T-helper 17 cell (primary cell): ENCODE results near the gene MOAP1. TPM values are rescaled to one million over a fixed set of nuclear protein-coding genes. Genes with fewer than 3 reads are reported as not detected.
A peak's percentile ranks its signal among the peaks of the same experiment; 100 is the strongest.
"Not testable (repeated sequence)": the region's sequence is repeated elsewhere in the genome, so short reads cannot be mapped to it uniquely, and the experiment has no call there.

Source experiments
- ATAC-seq: fragments of 150-1000 bp; cut with Tn5 transposase; 2 replicates; pipeline ENCODE4 v1.10.0; 2021; ENCODE audit warnings: mild to moderate bottlenecking, moderate library complexity
- DNase-seq, 3 donors: peaks; one replicate each; pipeline versions ENCODE4 v3.0.0 to v3.0.0-alpha.2; 2020 to 2021
- H3K9me3 ChIP-seq: one replicate; pipeline ENCODE4 v1.7.0; 2013; ENCODE audit warnings: low read length, mild to moderate bottlenecking; ENCODE audit not compliant: control insufficient read depth, poor library complexity, severe bottlenecking
- H3K27ac Mint-ChIP-seq: one replicate; pipeline ENCODE4 v1.8.0; 2022; ENCODE audit warnings: mild to moderate bottlenecking, moderate library complexity, mixed read lengths
- H3K27me3 Mint-ChIP-seq: one replicate; pipeline ENCODE4 v1.8.0; 2022; ENCODE audit warnings: mixed read lengths
- H3K36me3 Mint-ChIP-seq: one replicate; pipeline ENCODE4 v1.8.0; 2022; ENCODE audit warnings: low read depth, mixed read lengths
- H3K4me1 Mint-ChIP-seq: one replicate; pipeline ENCODE4 v1.8.0; 2022; ENCODE audit warnings: mild to moderate bottlenecking, mixed read lengths
- H3K4me3 Mint-ChIP-seq: one replicate; pipeline ENCODE4 v1.8.0; 2022; ENCODE audit warnings: mild to moderate bottlenecking, moderate library complexity, mixed read lengths
- total RNA-seq, 4 donors: library from RNA in 2 of 4; stranded (reverse) in 2 of 4; gene quantifications; one replicate each; pipeline ENCODE4 v1.2.3 and lab custom pipeline; 2022 to 2026

MOAP1 gene
- total RNA-seq, 2 donors from 2014 or later, result 70.5 to 91.5 TPM

DNA sequence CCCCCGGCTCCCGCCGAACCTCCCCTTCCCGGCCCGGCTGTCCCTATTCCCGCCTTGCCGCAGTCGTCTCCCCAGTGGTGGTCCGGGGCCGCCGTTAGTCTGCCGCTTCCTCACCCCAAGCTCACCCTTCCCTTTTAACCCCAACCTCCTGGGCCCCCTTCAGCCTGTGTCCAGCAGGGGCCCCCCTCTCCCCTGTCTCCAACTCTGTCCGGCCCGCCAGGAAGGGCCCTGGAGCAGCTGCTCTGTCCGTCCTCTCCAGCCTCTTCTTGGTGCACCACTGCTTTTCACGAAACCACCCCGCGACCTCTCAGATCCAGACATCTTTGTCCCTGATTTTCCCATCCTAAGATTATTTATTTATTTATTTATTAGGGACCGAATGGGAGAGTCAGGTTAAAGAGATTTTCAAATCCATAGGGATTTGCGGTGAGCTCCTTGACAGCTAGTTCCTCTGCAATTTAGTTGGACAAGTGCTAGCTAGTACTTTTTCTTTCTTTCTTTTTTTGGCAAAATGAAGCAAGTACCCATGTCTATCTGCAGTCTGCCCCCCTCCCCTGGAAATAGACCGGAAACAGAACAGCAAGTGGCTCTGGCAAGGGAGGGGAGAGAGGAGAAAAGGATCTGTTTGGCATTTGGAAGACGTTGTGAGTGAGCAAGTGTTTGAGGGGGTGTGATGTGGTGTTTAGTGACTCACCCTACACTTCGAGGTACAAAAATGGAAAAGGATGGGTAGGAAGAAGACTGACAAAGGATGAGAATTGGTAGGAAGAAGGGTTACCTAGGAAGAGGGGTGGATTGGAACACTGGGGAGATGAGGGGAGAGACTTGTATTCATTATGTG, 23.0 kb upstream of the MOAP1 start:
- Mint-ChIP-seq H3K27ac (peak overlapping the region; percentile 98), H3K4me3 (peak overlapping the region; percentile 97), H3K36me3 (peaks cover 3% of the 10 kb centered on the region), H3K4me1 (peaks cover 24% of the 10 kb centered on the region), H3K27me3 (no peaks in the 10 kb centered on the region)
- ATAC-seq (peak; percentile 5), DNase-seq (no peak)
- H3K9me3 ChIP-seq, result no peaks in the 10 kb centered on the region

DNA sequence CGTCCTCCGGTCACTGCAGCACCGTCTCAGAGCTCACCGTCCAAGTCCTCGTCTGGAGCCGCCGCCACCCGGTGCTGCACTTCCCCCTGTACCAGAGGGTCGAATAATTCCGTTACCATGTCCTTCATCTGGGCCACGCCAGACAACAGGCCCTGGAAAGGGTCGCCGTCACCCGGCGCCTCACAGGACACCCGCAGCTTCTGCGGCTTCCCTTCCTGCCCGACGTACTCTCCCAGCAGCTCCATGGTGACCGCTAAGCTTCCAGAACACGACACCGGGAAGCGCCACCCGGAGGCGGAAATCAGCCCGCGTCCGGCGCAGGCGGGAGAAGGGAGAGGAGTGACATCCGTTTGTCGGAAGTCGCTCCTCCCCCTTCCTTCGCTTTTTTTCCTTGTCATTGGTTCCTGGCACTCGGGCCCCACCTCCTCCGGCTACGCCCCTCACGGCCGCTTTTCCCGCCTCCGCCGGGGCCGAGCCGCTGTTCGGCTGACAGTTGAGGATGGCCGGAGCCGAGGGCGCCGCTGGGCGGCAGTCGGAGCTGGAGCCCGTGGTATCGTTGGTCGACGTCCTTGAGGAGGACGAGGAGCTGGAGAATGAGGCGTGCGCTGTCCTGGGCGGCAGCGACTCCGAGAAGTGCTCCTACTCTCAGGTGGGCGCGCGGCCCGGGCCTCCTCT, 22.2 kb upstream of the MOAP1 start, which contains the start of the genes GON7 and UBR7:
GON7 (minus strand) TSS at position 273 of the 675 bp plus-strand sequence; CDS start at position 245, 28 bp downstream.
UBR7 (plus strand) TSS at position 464 of the 675 bp plus-strand sequence; CDS start at position 500, 36 bp downstream.
- no peaks in the 10 kb centered on the region for H3K9me3 ChIP-seq
- peak; percentile 75 to 86 (median 81) for DNase-seq
- Mint-ChIP-seq H3K36me3 (peaks cover 3% of the 10 kb centered on the region), H3K4me1 (peaks cover 24% of the 10 kb centered on the region), H3K27ac (peak within 1 kb of the TSS; percentile 98), H3K27me3 (no peaks in the 10 kb centered on the region), H3K4me3 (peak within 1 kb of the TSS; percentile 97)
- peak; percentile 98 for ATAC-seq

DNA sequence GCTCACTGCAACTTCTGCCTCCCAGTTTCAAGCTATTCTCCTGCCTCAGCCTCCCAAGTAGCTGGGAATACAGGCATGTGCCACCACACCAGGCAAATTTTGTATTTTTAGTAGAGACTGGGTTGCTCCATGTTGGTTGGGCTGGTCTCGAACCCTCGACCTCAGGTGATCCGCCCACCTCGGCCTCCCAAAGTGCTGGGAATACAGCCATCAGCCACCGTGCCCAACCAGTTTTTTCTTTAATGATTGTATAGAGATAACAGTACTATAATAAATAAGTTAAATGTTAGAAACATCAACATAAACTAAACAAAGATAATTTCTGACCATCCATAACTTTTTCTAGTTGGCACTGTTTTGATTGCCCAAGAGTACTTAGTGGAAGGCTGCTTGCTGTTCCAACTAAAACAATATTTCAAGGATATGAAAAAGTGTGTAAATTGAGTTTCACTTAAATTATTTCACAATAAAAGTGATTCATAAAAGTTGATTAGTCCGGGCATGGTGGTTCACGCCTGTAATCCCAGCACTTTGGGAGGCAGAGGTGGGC, 16.5 kb upstream of the MOAP1 start:
- no peaks in the 10 kb centered on the region for H3K36me3 Mint-ChIP-seq
- no peak overlapping the region for H3K27ac Mint-ChIP-seq
- no peak overlapping the region for H3K4me3 Mint-ChIP-seq
- ATAC-seq (no peak), DNase-seq (no peak)
- H3K9me3 ChIP-seq, result no peaks in the 10 kb centered on the region
- peaks cover 12% of the 10 kb centered on the region for H3K4me1 Mint-ChIP-seq
- no peaks in the 10 kb centered on the region for H3K27me3 Mint-ChIP-seq

DNA sequence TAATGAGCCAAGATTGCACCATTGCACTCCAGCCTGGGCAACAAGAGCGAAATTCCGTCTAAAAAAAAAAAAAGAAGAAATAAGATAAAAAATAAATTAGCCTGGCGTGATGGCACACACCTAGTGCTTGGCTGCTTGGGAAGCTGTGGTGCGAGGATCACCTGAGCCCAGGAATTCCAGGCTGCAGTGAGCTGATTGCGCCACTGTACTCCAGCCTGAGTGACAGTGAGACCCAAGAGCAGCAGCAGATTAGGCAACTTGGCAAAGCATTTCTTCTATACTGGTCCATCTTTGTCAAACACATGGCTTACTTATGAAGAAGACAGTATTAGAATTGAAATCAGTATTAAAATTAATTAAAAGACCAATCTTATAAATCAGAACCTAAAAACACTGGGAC, 15.9 kb upstream of the MOAP1 start:
- H3K4me3 Mint-ChIP-seq, result no peak overlapping the region
- H3K36me3 Mint-ChIP-seq, result no peaks in the 10 kb centered on the region
- no peaks in the 10 kb centered on the region for H3K9me3 ChIP-seq
- ATAC-seq (no peak), DNase-seq (no peak)
- H3K27ac Mint-ChIP-seq, result no peak overlapping the region
- H3K27me3 Mint-ChIP-seq, result no peaks in the 10 kb centered on the region
- peaks cover 8% of the 10 kb centered on the region for H3K4me1 Mint-ChIP-seq

GRCh38 chr14:93199031-93199430, 14.3 kb upstream of the MOAP1 start:
- H3K36me3 Mint-ChIP-seq, result no peaks in the 10 kb centered on the region
- H3K9me3 ChIP-seq, result no peaks in the 10 kb centered on the region
- peaks cover 2% of the 10 kb centered on the region for H3K4me1 Mint-ChIP-seq
- DNase-seq, result no peak
- H3K27me3 Mint-ChIP-seq, result no peaks in the 10 kb centered on the region
- no peak for ATAC-seq
- H3K27ac Mint-ChIP-seq, result no peak overlapping the region
- H3K4me3 Mint-ChIP-seq, result no peak overlapping the region

DNA sequence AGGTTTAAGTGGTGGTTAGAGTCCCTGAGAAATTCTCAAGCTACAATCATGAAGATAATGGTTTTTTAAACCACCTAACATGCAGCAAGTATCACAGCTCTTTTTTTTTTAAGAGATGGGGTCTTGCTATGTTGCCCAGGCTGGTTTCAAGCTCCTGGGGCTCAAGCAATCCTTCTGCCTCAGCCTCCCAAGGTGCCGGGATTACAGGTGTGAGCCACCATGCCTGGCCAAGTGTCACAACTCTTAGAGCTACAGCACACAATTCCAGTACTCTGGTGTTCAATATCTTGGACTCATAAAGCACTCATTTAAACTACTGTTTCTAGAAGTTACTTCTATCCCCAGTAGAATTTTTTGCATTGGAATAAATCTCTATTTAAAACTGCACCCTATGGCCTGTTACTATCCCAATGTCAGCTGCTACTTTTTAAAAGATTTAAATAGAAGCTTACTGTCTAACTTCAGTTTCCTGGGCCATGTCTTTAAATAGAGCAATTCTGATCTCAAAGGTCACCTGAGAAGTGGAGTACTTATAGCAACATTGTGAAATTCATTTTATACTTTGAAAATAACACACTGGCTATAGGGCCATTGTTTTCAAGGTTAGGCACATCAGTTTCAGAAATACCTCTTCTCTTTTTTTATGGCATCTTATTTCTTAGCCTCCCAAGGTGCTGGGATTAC, 10.8 kb upstream of the MOAP1 start:
- DNase-seq, result no peak
- Mint-ChIP-seq H3K4me3 (no peak overlapping the region), H3K27me3 (no peaks in the 10 kb centered on the region), H3K36me3 (no peaks in the 10 kb centered on the region), H3K27ac (no peak overlapping the region), H3K4me1 (peaks cover 2% of the 10 kb centered on the region)
- H3K9me3 ChIP-seq, result no peaks in the 10 kb centered on the region
- no peak for ATAC-seq

GRCh38 chr14:93186956-93187355, 2.3 kb upstream of the MOAP1 start:
- ATAC-seq (no peak), DNase-seq (no peak)
- H3K4me3 Mint-ChIP-seq, result no peak overlapping the region
- H3K9me3 ChIP-seq, result no peaks in the 10 kb centered on the region
- H3K36me3 Mint-ChIP-seq, result peaks cover 2% of the 10 kb centered on the region
- H3K4me1 Mint-ChIP-seq, result peaks cover 27% of the 10 kb centered on the region
- H3K27ac Mint-ChIP-seq, result no peak overlapping the region
- no peaks in the 10 kb centered on the region for H3K27me3 Mint-ChIP-seq

- H3K4me3 Mint-ChIP-seq, result peak overlapping the region; percentile 94
- ATAC-seq (no peak), DNase-seq (no peak)
- H3K9me3 ChIP-seq, result no peaks in the 10 kb centered on the region
- no peaks in the 10 kb centered on the region for H3K27me3 Mint-ChIP-seq
- H3K27ac Mint-ChIP-seq, result peak overlapping the region; percentile 93
- peaks cover 4% of the 10 kb centered on the region for H3K36me3 Mint-ChIP-seq
- H3K4me1 Mint-ChIP-seq, result peaks cover 30% of the 10 kb centered on the region
These were observed 1.8 kb upstream of the MOAP1 start for GRCh38 chr14:93186466-93186865.

DNA sequence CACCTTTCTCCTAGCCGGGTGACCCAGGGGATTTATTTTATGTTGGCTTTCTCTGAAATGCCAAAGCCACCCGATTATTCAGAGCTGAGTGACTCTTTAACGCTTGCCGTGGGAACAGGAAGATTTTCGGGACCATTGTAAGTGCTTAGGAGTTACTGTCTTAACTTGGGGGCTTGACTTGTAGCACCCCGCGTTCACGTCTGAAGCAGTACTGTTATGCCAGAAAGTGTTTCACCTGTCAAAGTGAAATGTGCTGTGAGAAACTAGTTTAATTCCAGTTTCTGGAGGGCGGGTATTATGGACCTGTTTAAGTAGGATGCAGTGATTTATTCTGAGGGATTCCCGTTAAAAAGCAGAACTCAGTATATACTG, 638 bp upstream of the MOAP1 start:
- peaks cover 30% of the 10 kb centered on the region for H3K4me1 Mint-ChIP-seq

GRCh38 chr14:93183596-93184317, 940 bp downstream of the MOAP1 start:
- ATAC-seq, result no peak
- peaks cover 27% of the 10 kb centered on the region for H3K4me1 Mint-ChIP-seq
- peak overlapping the region; percentile 93 for H3K27ac Mint-ChIP-seq
- H3K9me3 ChIP-seq, result no peaks in the 10 kb centered on the region
- peaks cover 4% of the 10 kb centered on the region for H3K36me3 Mint-ChIP-seq
- no peaks in the 10 kb centered on the region for H3K27me3 Mint-ChIP-seq
- peak overlapping the region; percentile 94 for H3K4me3 Mint-ChIP-seq
- no peak for DNase-seq

More for the DNA sequence above, 638 bp upstream of the MOAP1 start:
- DNase-seq (no peak), ATAC-seq (peak; percentile 0)
- no peaks in the 10 kb centered on the region for H3K9me3 ChIP-seq
- Mint-ChIP-seq H3K36me3 (peaks cover 4% of the 10 kb centered on the region), H3K27me3 (no peaks in the 10 kb centered on the region), H3K27ac (peak overlapping the region; percentile 93), H3K4me3 (peak overlapping the region; percentile 94)

DNA sequence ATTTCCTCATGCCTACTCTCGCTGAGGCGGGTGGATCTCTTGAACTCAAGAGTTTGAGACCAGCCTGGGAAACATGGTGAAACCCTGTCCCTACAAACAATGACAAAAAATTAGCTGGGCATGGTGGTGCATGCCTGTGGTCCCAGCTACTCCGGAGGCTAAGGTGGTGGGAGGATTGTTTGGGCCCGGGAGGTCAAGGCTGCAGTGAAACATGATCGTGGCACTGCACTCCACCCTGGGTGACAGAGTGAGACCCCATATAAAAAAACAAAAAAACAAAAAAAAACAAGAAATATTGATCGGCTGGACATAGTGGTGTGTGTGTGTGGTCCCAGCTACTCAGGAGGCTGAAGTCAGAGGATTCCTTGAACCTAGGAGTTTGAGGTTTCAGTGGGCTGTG, 9.2 kb downstream of the MOAP1 start:
- Mint-ChIP-seq H3K27me3 (peaks cover 9% of the 10 kb centered on the region), H3K4me3 (no peak overlapping the region), H3K27ac (peak overlapping the region; percentile 43), H3K36me3 (no peaks in the 10 kb centered on the region), H3K4me1 (peaks cover 2% of the 10 kb centered on the region)
- H3K9me3 ChIP-seq, result no peaks in the 10 kb centered on the region
- DNase-seq, result no peak
- ATAC-seq, result no peak

DNA sequence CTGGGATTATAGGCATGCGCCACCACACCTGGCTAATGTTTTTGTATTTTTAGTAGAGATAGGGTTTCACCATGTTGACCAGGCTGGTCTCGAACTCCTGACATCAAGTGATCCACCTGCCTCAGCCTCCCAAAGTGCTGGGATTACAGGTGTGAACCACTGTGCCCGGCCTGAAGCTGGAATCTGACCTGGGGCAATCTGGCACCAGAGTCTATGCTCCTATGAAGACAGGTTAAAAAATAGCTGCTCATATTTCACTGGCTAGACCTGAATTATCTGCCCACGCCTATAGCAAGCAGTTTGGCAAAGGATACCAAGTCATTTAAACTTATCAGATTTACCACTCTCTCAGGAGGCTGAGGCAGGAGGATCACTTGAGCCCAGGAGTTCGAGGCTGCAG, 10.0 kb downstream of the MOAP1 start:
- not testable (repeated sequence) for ATAC-seq, H3K27ac Mint-ChIP-seq, H3K4me3 Mint-ChIP-seq, H3K4me1 Mint-ChIP-seq, H3K27me3 Mint-ChIP-seq, DNase-seq, H3K36me3 Mint-ChIP-seq, H3K9me3 ChIP-seq
